Measurements from ENCODE around the gene NT5C3B.

- no peak for TF ChIP-seq CTCF (IDR thresholded peaks at IDR 0.05)
- TF ChIP-seq POLR2AphosphoS5 (IDR thresholded peaks at IDR 0.05), result no peak
- no peak for TF ChIP-seq EP300 (IDR thresholded peaks at IDR 0.05)
Measured at GRCh38 chr17:41835214-41835799, 725 bp downstream of the NT5C3B start.

Data from esophagus muscularis mucosa (tissue), 4 donors.